T-helper 22 cell (primary cell): Measurements from ENCODE around the gene CYBA.
A peak's percentile ranks its signal among the peaks of the same experiment; 100 is the strongest.

Source experiments
- DNase-seq: peaks from one replicate; pipeline ENCODE4 v3.0.0-alpha.2; 2020; ENCODE audit warnings: low read depth

CYBA gene

DNA sequence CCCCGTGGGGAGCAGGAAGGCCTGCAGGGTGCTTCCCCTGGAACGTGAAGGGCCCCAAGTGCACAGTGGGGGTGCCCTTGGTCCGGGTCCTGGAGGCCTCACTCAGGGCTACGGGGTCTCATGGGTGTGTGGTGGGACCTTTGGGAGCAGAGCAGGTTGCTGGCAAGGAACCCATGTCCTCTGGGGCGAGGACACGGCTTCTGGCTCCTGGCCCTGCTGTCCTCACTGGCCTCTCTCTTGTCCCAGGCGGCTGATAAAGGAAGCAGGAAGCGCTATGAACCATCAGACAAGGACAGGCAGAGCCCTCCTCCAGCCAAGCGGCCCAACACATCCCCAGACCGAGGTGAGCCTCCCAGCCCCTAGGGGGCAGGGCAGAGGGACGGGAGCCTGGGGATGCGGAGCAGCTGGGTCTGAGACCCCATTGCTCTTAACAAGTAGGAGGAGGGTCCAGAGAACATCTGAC, 22.3 kb downstream of the CYBA start:
- no peak for DNase-seq

GRCh38 chr16:88627531-88628411, 23.1 kb downstream of the CYBA start:
- DNase-seq = no peak

GRCh38 chr16:88626646-88627045, 24.2 kb downstream of the CYBA start:
- no peak for DNase-seq

GRCh38 chr16:88624977-88625576, 25.8 kb downstream of the CYBA start:
- peak; percentile 20 for DNase-seq

- DNase-seq = no peak
These were observed 26.4 kb downstream of the CYBA start for GRCh38 chr16:88624481-88624880.

DNA sequence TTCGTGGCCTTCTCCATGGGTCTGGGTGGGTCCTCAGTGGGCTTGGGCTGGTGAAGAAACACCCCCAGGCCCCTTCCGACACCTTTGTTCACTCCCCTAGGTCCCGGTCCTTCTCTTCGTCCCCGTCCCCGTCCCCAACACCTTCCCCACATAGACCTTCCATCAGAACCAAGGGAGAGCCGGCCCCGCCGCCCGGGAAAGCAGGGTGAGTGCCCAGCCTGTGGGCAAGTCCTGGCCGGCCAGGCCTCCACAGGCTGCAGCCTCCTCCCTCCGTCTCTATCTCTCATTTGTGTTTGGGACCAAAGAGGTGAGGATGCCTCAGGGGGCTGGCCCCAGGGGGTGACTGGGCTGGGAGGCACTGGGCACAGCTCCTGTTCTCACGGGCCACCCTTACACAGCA, 27.0 kb downstream of the CYBA start:
- DNase-seq = no peak

GRCh38 chr16:88622866-88623265, 28.0 kb downstream of the CYBA start:
- no peak for DNase-seq

DNA sequence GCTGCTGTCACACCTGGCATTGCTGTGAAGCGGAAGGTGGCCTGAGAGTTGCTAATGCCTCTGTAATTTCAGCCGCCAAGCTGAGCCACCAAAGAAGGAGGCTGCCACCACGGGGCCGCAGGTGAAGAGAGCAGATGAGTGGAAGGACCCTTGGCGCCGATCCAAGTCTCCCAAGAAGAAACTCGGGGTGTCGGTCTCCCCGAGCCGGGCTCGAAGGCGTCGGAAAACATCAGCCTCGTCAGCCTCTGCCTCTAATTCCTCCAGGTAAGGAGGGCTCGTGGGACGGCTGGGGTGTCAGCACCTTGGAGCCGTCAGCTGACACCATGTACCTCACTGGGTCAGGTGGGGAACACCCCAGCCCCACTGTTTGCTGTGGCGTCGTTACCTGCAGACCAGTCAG, 28.7 kb downstream of the CYBA start:
- no peak for DNase-seq

GRCh38 chr16:88619859-88620815, 30.7 kb downstream of the CYBA start:
- DNase-seq = peak; percentile 89

DNA sequence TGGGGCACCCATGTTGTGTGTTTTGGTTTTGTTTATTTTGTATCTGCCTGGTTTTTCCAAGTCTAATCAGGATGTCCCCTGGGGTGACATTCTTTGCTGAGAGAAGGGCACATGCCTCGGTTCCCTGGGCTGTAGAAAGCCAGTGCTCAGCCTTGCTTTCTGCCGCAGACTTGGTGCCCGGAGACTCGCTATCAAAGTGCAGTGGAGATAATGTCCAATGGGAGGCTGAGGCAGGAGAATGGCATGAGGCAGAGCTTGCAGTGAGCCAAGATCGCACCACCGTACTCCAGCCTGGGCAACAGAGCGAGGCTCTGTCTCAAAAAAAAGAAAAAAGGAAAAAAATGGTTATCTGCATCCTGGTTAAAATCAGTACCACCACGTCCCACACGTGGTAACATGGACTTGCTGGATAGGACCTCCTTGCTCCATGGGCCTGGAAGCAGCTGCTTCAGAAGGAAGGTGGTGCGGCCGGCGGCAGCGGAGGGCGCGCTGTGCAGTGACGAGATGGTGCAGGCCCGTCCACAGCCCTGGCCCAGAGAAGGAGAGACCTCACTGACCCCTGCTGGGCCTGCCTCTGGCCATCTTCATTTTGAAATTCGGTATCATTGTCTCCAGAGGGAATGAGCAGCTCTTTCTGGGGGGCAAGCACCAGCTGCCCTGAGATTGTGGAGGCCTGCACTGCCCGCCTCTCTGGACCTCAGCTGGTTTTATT, 31.7 kb downstream of the CYBA start:
- DNase-seq = no peak

- DNase-seq = no peak
These were observed 32.5 kb downstream of the CYBA start for GRCh38 chr16:88618182-88618955.

GRCh38 chr16:88617268-88618031, 33.4 kb downstream of the CYBA start:
- no peak for DNase-seq

DNA sequence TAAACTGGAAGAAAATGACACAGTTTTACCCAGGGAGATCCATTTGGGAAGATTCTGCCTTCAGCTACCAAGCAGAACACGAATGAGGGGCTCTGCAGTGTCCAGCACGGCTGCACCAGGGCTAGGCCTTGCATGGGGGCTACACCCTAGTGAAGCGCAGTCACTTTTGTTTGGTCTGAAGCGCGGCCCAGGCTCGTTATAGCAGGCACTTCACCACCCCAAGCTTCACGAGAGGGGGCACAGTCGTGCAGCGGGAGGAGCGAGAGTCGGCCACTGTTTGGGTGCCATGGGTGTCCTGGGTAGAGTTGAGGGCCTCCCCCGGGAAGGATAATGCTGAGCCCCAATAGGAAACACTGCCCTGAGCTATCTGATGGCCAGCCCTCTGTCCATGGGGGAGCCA, 34.1 kb downstream of the CYBA start:
- DNase-seq = no peak

GRCh38 chr16:88616320-88616719, 34.5 kb downstream of the CYBA start:
- DNase-seq = no peak

DNA sequence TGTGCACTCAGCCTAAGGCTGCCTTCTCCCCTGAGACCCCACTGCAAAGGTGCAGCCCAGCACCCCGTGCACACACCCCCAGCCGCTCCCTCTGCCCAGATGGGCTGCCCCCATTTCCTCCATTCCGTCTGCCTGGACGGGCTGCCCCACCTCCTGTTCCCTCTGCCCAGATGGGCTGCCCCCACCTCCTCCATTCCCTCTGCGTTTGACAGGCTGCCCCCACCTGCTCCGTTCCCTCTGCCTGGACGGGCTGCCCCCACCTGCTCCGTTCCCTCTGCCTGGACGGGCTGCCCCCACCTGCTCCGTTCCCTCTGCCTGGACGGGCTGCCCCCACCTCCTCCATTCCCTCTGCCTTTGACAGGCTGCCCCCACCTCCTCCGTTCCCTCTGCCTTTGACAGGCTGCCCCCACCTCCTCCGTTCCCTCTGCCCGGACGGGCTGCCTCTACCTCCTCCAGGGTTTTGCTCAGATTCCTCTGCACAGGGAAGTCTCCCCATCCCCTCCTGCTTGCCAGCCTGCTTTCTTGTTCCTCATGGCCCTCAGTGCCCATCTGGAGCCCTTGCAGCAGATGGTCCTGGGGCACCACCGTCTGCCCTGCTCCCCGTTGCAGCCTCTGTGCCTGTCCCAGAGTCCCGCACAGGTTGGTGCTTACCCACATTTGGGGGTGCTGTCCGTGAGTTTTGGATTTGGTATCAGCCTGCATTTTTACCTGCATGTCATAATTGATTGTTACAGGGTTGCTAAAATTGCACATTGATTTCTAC, 35.9 kb downstream of the CYBA start:
- no peak for DNase-seq

GRCh38 chr16:88613911-88614817, 36.7 kb downstream of the CYBA start:
- no peak for DNase-seq

GRCh38 chr16:88613293-88613692, 37.6 kb downstream of the CYBA start:
- DNase-seq = no peak
